Measurements from ENCODE around the gene RFTN1. TPM values are rescaled to one million over a fixed set of nuclear protein-coding genes. Genes with fewer than 3 reads are reported as not detected.

RFTN1 gene
- total RNA-seq, 1 donor from 2014 or later: 26.8 TPM

Other genes starting within 250 kb of the RFTN1 start
- 20.5 TPM for gene DPH3, start 248.8 kb downstream of the RFTN1 start, total RNA-seq
- gene OXNAD1, start 248.5 kb downstream of the RFTN1 start, total RNA-seq: 17.2 TPM
- not detected for gene DAZL, start 91.7 kb upstream of the RFTN1 start, total RNA-seq

All from Right ventricle myocardium inferior (tissue), 1 donor.